PC-9 (cell line): ENCODE results near the gene OTUD1. TPM values are rescaled to one million over a fixed set of nuclear protein-coding genes. Genes with fewer than 3 reads are reported as not detected.

Experiments
- BruUV-seq: library from RNA; stranded (reverse); fragments of 400-500 nt; replicated peaks from 2 replicates; lab custom pipeline; 2021; lab: Mats Ljungman, UMichigan
- CTCF ChIA-PET: fragments of 300-600 bp; sonication (Branson Sonifier 250); formaldehyde crosslinking; loops from one replicate; lab custom pipeline; 2022; ENCODE audit warnings: antibody characterized with exemption; lab: Charles Lee
- POLR2A ChIA-PET: fragments of 300-600 bp; sonication (Branson Sonifier 250); formaldehyde crosslinking; loops from one replicate; lab custom pipeline; 2022; ENCODE audit warnings: antibody characterized with exemption; ENCODE audit not compliant: unreplicated experiment; lab: Charles Lee
- DNase-seq, 2 experiments: peaks; one replicate each; pipeline versions ENCODE4 v3.0.0 to v3.0.0-alpha.2; 2015 to 2022; ENCODE audit warnings: mixed read lengths in 1 of 2
- H2AFZ ChIP-seq: fragments of 200-600 bp; sonication (generic); 2 replicates; pipeline ENCODE4 v1.8.1; 2017; ENCODE audit warnings: antibody characterized with exemption
- H3F3A ChIP-seq: fragments of 200-600 bp; sonication (generic); 2 replicates; pipeline ENCODE4 v1.8.1; 2017; ENCODE audit warnings: antibody characterized with exemption, mild to moderate bottlenecking, low read depth; ENCODE audit not compliant: insufficient read depth
- H3K27ac ChIP-seq: fragments of 200-600 bp; sonication (generic); 2 replicates; pipeline ENCODE4 v1.6.1; 2016; ENCODE audit warnings: mixed run types
- H3K27me3 ChIP-seq: fragments of 200-600 bp; sonication (generic); 2 replicates; pipeline ENCODE4 v1.6.1; 2016; ENCODE audit warnings: low read depth, mixed run types; ENCODE audit not compliant: insufficient read depth
- H3K36me3 ChIP-seq: fragments of 200-600 bp; sonication (generic); 2 replicates; pipeline ENCODE4 v1.6.1; 2016; ENCODE audit warnings: low read depth, mixed run types
- H3K4me1 ChIP-seq: fragments of 200-600 bp; sonication (generic); replicated peaks from 2 replicates; pipeline ENCODE4 v1.6.1; 2016; ENCODE audit warnings: mixed run types; ENCODE audit not compliant: insufficient read depth
- H3K4me2 ChIP-seq: fragments of 200-600 bp; sonication (generic); 2 replicates; pipeline ENCODE4 v1.6.1; 2017; ENCODE audit warnings: mixed run types
- H3K4me3 ChIP-seq: fragments of 200-600 bp; sonication (generic); 2 replicates; pipeline ENCODE4 v1.6.1; 2016; ENCODE audit warnings: mixed run types
- H3K79me2 ChIP-seq: fragments of 200-600 bp; sonication (generic); 2 replicates; pipeline ENCODE4 v1.6.1; 2017; ENCODE audit warnings: low read depth, mixed run types
- H3K9me2 ChIP-seq: fragments of 200-600 bp; sonication (generic); 2 replicates; pipeline ENCODE4 v1.8.1; 2017; ENCODE audit warnings: mild to moderate bottlenecking; ENCODE audit not compliant: insufficient read depth
- H3K9me3 ChIP-seq: fragments of 200-600 bp; sonication (generic); 2 replicates; pipeline ENCODE4 v1.8.1; 2016; ENCODE audit warnings: low read depth; ENCODE audit not compliant: insufficient read depth
- H4K20me1 ChIP-seq: fragments of 200-600 bp; sonication (generic); 2 replicates; pipeline ENCODE4 v1.8.1; 2017; ENCODE audit not compliant: insufficient read depth
- EZH2 ChIP-seq: fragments of 200-600 bp; sonication (generic); IDR thresholded peaks from 2 replicates; pipeline ENCODE4 v1.8.0; 2017; ENCODE audit warnings: antibody characterized with exemption, low read depth
- intact Hi-C: fragments of 100-400 bp; cut with micrococcal nuclease; formaldehyde crosslinking; loops from one replicate; pipeline ENCODE4 v1.10.0; 2022; ENCODE audit not compliant: unreplicated experiment
- total RNA-seq: library from RNA; stranded (reverse); gene quantifications from 2 replicates; pipeline ENCODE4 v1.2.3, GENCODE V29; 2021
- TF ChIP-seq, protein P1 (sequence below): fragments of 200-600 bp; sonication (generic); conservative IDR thresholded peaks from 2 replicates; pipeline ENCODE4 v1.6.1; 2017; ENCODE audit warnings: mixed run types, antibody characterized with exemption, mild to moderate bottlenecking, moderate library complexity

Gene OTUD1
- total RNA-seq, 1 experiment from 2014 or later, result 16.9 TPM

DNA sequence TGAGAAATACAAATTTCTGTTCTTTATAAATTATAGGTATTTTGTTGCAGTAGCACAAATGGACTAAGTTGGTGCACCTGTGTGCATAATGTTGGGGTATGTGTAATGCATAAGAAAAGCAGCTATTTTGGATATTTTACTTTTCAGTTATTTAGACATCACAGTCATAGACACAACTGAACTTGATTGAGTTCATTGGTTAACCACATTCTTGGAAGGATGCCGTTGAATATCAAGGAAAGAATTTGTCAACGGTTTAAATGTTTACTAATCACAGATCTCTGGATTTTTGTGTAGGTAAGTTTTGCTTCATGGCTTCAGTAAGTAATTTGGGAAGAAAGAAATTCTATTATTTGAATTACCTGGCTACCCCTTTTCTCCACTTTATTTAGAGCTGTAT lies 4.1 kb downstream of the OTUD1 start:
- ChIA-PET CTCF (no interaction called here), POLR2A (interaction anchor here (0.6 kb wide), 1 partner anchor 902 kb away, joined by 3 read pairs; no protein-coding TSS in a partner anchor)
- Histone ChIP-seq H3K27ac (no peak overlapping the region), H3K9me2 (no peaks in the 10 kb centered on the region), H3K4me2 (peak overlapping the region; percentile 89), H4K20me1 (peaks cover 14% of the 10 kb centered on the region; the same call in 1 of the 2 replicates), H3K79me2 (peaks cover 57% of the 10 kb centered on the region), H3K4me1 (peaks cover 34% of the 10 kb centered on the region), H3K9me3 (no peaks in the 10 kb centered on the region), H3K36me3 (0 out of 2 replicates have a peak, but pooled peaks cover 3% of the 10 kb centered on the region), H3F3A (peaks cover 5% of the 10 kb centered on the region; the same call in 1 of the 2 replicates), H3K4me3 (peak overlapping the region; percentile 78), H3K27me3 (no peaks in the 10 kb centered on the region), H2AFZ (no peak overlapping the region)
- no TSS peak for BruUV-seq
- TF ChIP-seq, protein P1, sequence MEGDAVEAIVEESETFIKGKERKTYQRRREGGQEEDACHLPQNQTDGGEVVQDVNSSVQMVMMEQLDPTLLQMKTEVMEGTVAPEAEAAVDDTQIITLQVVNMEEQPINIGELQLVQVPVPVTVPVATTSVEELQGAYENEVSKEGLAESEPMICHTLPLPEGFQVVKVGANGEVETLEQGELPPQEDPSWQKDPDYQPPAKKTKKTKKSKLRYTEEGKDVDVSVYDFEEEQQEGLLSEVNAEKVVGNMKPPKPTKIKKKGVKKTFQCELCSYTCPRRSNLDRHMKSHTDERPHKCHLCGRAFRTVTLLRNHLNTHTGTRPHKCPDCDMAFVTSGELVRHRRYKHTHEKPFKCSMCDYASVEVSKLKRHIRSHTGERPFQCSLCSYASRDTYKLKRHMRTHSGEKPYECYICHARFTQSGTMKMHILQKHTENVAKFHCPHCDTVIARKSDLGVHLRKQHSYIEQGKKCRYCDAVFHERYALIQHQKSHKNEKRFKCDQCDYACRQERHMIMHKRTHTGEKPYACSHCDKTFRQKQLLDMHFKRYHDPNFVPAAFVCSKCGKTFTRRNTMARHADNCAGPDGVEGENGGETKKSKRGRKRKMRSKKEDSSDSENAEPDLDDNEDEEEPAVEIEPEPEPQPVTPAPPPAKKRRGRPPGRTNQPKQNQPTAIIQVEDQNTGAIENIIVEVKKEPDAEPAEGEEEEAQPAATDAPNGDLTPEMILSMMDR, result no peak
- no peak for TF ChIP-seq EZH2
- intact Hi-C loops, result loop anchor here (5.0 kb wide), 1 partner anchor 69 kb away; no protein-coding TSS in a partner anchor
- DNase-seq, result no peak

DNA sequence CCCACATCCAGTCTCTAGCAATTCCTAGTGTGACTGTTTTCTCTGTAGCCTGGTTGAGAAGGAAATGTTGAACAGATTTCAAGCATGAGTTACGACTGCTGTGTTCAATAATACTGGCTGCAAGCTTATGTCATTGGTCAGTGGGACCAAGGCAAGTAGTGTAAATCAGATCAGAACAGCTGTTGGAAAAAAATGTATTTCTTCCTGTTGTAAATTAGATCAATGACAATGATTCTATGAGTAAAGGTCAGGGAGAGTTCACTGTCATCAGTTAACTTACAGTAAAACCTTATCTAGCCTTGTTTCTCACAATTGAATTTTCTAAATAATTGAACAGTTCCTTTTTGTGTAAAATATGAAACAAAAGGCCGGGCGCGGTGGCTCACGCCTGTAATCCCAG lies 6.7 kb downstream of the OTUD1 start:
- Histone ChIP-seq H3K79me2 (peaks cover 49% of the 10 kb centered on the region), H3K9me3 (no peaks in the 10 kb centered on the region), H3K27me3 (no peaks in the 10 kb centered on the region), H3K36me3 (0 out of 2 replicates have a peak, but pooled peaks cover 3% of the 10 kb centered on the region), H3K4me2 (peak overlapping the region; percentile 13; the same call in 1 of the 2 replicates), H3K4me1 (peaks cover 30% of the 10 kb centered on the region), H2AFZ (no peak overlapping the region), H3F3A (no peaks in the 10 kb centered on the region), H3K27ac (no peak overlapping the region), H3K4me3 (no peak overlapping the region), H4K20me1 (peaks cover 10% of the 10 kb centered on the region; the same call in 1 of the 2 replicates), H3K9me2 (no peaks in the 10 kb centered on the region)
- TF ChIP-seq, protein P1, result no peak
- no peak for TF ChIP-seq EZH2
- no TSS peak for BruUV-seq
- DNase-seq, result no peak
- ChIA-PET CTCF (interaction anchor here (0.6 kb wide), 1 partner anchor 1098 kb away, joined by 8 read pairs; no protein-coding TSS in a partner anchor), POLR2A (no interaction called here)
- intact Hi-C loops, result no loop called here

DNA sequence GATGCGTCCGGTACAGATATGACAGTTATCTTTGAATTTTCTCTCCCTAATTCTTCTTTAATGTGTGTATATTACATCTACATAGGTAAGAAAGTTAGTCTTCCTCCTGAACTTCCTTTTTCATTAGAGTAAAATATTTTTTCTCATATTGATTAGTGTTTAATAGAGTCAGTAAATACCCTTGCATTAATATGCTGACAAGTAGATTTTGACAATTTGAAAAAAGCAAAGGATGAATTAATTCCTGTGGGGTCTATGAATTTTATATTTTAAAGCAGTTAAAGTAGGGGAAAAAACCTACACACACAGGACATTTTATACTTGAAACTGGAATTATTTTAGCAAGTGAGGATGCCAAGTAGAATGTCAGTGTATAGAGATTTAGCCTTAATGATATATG lies 9.4 kb downstream of the OTUD1 start:
- no peaks in the 10 kb centered on the region for H3K27me3 ChIP-seq
- no peak for TF ChIP-seq EZH2
- TF ChIP-seq, protein P1, result no peak
- ChIA-PET CTCF (no interaction called here), POLR2A (no interaction called here)
- H3K9me2 ChIP-seq, result no peaks in the 10 kb centered on the region
- H3F3A ChIP-seq, result no peaks in the 10 kb centered on the region
- no peak overlapping the region for H3K4me2 ChIP-seq
- H2AFZ ChIP-seq, result no peak overlapping the region
- H3K36me3 ChIP-seq, result 0 out of 2 replicates have a peak, but pooled peaks cover 3% of the 10 kb centered on the region
- BruUV-seq, result no TSS peak
- H3K9me3 ChIP-seq, result no peaks in the 10 kb centered on the region
- no peaks in the 10 kb centered on the region for H4K20me1 ChIP-seq
- peak overlapping the region; percentile 19; the same call in 1 of the 2 replicates for H3K27ac ChIP-seq
- H3K79me2 ChIP-seq, result peaks cover 22% of the 10 kb centered on the region
- DNase-seq, result no peak
- intact Hi-C loops, result no loop called here
- H3K4me3 ChIP-seq, result no peak overlapping the region
- H3K4me1 ChIP-seq, result peaks cover 7% of the 10 kb centered on the region
